ENCODE data around the gene RADIL.

GRCh38 chr7:4788627-4789189 lies 94.8 kb downstream of the RADIL start:
- TF ChIP-seq, protein P1, sequence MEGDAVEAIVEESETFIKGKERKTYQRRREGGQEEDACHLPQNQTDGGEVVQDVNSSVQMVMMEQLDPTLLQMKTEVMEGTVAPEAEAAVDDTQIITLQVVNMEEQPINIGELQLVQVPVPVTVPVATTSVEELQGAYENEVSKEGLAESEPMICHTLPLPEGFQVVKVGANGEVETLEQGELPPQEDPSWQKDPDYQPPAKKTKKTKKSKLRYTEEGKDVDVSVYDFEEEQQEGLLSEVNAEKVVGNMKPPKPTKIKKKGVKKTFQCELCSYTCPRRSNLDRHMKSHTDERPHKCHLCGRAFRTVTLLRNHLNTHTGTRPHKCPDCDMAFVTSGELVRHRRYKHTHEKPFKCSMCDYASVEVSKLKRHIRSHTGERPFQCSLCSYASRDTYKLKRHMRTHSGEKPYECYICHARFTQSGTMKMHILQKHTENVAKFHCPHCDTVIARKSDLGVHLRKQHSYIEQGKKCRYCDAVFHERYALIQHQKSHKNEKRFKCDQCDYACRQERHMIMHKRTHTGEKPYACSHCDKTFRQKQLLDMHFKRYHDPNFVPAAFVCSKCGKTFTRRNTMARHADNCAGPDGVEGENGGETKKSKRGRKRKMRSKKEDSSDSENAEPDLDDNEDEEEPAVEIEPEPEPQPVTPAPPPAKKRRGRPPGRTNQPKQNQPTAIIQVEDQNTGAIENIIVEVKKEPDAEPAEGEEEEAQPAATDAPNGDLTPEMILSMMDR (IDR thresholded peaks at IDR 0.05): no peak
- TF ChIP-seq POLR2AphosphoS5 (IDR thresholded peaks at IDR 0.05): no peak
- no peak for TF ChIP-seq POLR2A (IDR thresholded peaks at IDR 0.05)

Measured in gastroesophageal sphincter (tissue), 3 donors.